HepG2 (cell line): Measurements from ENCODE around the gene TXNDC9. TPM values are rescaled to one million over a fixed set of nuclear protein-coding genes. Genes with fewer than 3 reads are reported as not detected.
A peak's percentile ranks its signal among the peaks of the same experiment; 100 is the strongest.

Source experiments
- BRCA1 ChIP-seq: sonication (generic); formaldehyde crosslinking; IDR thresholded peaks from 2 replicates; pipeline ENCODE4 v1.4.0; 2020; ENCODE audit warnings: missing genetic modification reagents
- CHCHD3 ChIP-seq: sonication (generic); formaldehyde crosslinking; IDR thresholded peaks from 2 replicates; pipeline ENCODE4 v1.8.0; 2022; ENCODE audit warnings: mild to moderate bottlenecking, missing genetic modification reagents, moderate library complexity
- FOXP1 ChIP-seq, 2 experiments: fragments of 450-650 bp in 1 of 2; IDR thresholded peaks; 2 replicates each; pipeline ENCODE4 v1.6.1; 2017 to 2018; ENCODE audit warnings: antibody characterized with exemption in 1 of 2
- PCBP1 ChIP-seq: fragments of 200-400 bp; formaldehyde crosslinking; IDR thresholded peaks from 2 replicates; pipeline ENCODE4 v1.6.1; 2017; ENCODE audit warnings: mild to moderate bottlenecking, low read depth, low read length, borderline replicate concordance
- PLRG1 ChIP-seq: fragments of 450-650 bp; conservative IDR thresholded peaks from 2 replicates; pipeline ENCODE4 v1.6.1; 2016
- POLR2AphosphoS2 ChIP-seq: IDR thresholded peaks from 2 replicates; pipeline ENCODE4 v1.6.1; 2011; ENCODE audit warnings: low read depth, low read length, improper control_type of control experiment
- STAG1 ChIP-seq: sonication (generic); formaldehyde crosslinking; IDR thresholded peaks from 2 replicates; pipeline ENCODE4 v1.4.0; 2020; ENCODE audit warnings: missing genetic modification reagents
- STAT5B ChIP-seq: sonication (generic); formaldehyde crosslinking; IDR thresholded peaks from 2 replicates; pipeline ENCODE4 v1.4.0; 2020; ENCODE audit warnings: missing genetic modification reagents
- TCF12 ChIP-seq, 2 experiments: fragments of 450-650 bp in 1 of 2; sonication (generic) in 1 of 2; formaldehyde crosslinking in 1 of 2; IDR thresholded peaks; 2 replicates each; pipeline versions ENCODE4 v1.6.1 to v1.8.0; 2017 to 2022; ENCODE audit warnings: antibody characterized with exemption in 1 of 2, mild to moderate bottlenecking in 1 of 2, missing genetic modification reagents in 1 of 2, moderate library complexity in 1 of 2
- TOE1 ChIP-seq: sonication (generic); formaldehyde crosslinking; IDR thresholded peaks from 2 replicates; pipeline ENCODE4 v1.4.0; 2020; ENCODE audit warnings: mild to moderate bottlenecking, missing genetic modification reagents
- ZBTB3 ChIP-seq: sonication (generic); formaldehyde crosslinking; IDR thresholded peaks from 2 replicates; pipeline ENCODE4 v1.4.0; 2020; ENCODE audit warnings: low read depth, mild to moderate bottlenecking, moderate library complexity, missing genetic modification reagents, borderline replicate concordance
- ZNF296 ChIP-seq: sonication (generic); formaldehyde crosslinking; conservative IDR thresholded peaks from 2 replicates; pipeline ENCODE4 v1.5.0; 2020; ENCODE audit warnings: mild to moderate bottlenecking, missing genetic modification reagents
- ZNF337 ChIP-seq: sonication (generic); formaldehyde crosslinking; IDR thresholded peaks from 2 replicates; pipeline ENCODE4 v1.5.1; 2020; ENCODE audit warnings: missing genetic modification reagents, low read depth, mild to moderate bottlenecking, borderline replicate concordance
- ZNF547 ChIP-seq: sonication (generic); formaldehyde crosslinking; IDR thresholded peaks from 2 replicates; pipeline ENCODE4 v1.5.1; 2020; ENCODE audit warnings: mild to moderate bottlenecking, missing genetic modification reagents
- ZNF562 ChIP-seq: sonication (generic); formaldehyde crosslinking; IDR thresholded peaks from 2 replicates; pipeline ENCODE4 v1.8.0; 2022; ENCODE audit warnings: missing genetic modification reagents, borderline replicate concordance
- ZNF670 ChIP-seq: sonication (generic); formaldehyde crosslinking; IDR thresholded peaks from 2 replicates; pipeline ENCODE4 v1.8.0; 2022; ENCODE audit warnings: mild to moderate bottlenecking, missing genetic modification reagents, borderline replicate concordance
- ZNF709 ChIP-seq: sonication (generic); formaldehyde crosslinking; IDR thresholded peaks from 2 replicates; pipeline ENCODE4 v1.5.0; 2020; ENCODE audit warnings: mild to moderate bottlenecking, missing genetic modification reagents
- ZNF83 ChIP-seq: sonication (generic); formaldehyde crosslinking; IDR thresholded peaks from 2 replicates; pipeline ENCODE4 v1.4.0; 2020; ENCODE audit warnings: missing genetic modification reagents, mild to moderate bottlenecking, borderline replicate concordance
- ZSCAN29 ChIP-seq: sonication (generic); formaldehyde crosslinking; conservative IDR thresholded peaks from 2 replicates; pipeline ENCODE4 v1.4.0; 2020; ENCODE audit warnings: mild to moderate bottlenecking, missing genetic modification reagents
- polyA plus RNA-seq, 8 experiments: library from polyadenylated mRNA; depleted of rRNA in 3 of 8; stranded (reverse) in 7 of 8; unstranded in 1 of 8; fragments of >200 nt; fragmentation: Illumina TruSeq in 4 of 8; extraction: Trizol in 4 of 8; gene quantifications; 2 replicates each; pipeline versions ENCODE4 v1.2.1 to v1.2.3, GENCODE V29; 2011 to 2016; ENCODE audit warnings: low read depth in 4 of 8, missing spikeins in 1 of 8, mixed read lengths in 1 of 8; ENCODE audit not compliant: insufficient read depth in 1 of 8
- total RNA-seq, 5 experiments: library from RNA; depleted of rRNA; stranded (reverse); fragments of >200 nt; fragmentation: Illumina TruSeq; extraction: Trizol; gene quantifications; 2 replicates each; pipeline ENCODE4 v1.2.3, GENCODE V29; 2016; ENCODE audit warnings: low read depth in 1 of 5
- TF ChIP-seq, protein P1 (sequence below): sonication (generic); formaldehyde crosslinking; IDR thresholded peaks from 2 replicates; pipeline ENCODE4 v1.4.0; 2020; ENCODE audit warnings: mild to moderate bottlenecking, missing genetic modification reagents
- TF ChIP-seq, protein P2 (sequence below): sonication (generic); formaldehyde crosslinking; IDR thresholded peaks from 2 replicates; pipeline ENCODE4 v1.4.0; 2020; ENCODE audit warnings: missing genetic modification reagents
- TF ChIP-seq, protein P3 (sequence below): sonication (generic); formaldehyde crosslinking; IDR thresholded peaks from 2 replicates; pipeline ENCODE4 v1.5.0; 2020; ENCODE audit warnings: missing genetic modification reagents
- TF ChIP-seq, protein P4 (sequence below): sonication (generic); formaldehyde crosslinking; IDR thresholded peaks from 2 replicates; pipeline ENCODE4 v1.5.0; 2020; ENCODE audit warnings: missing genetic modification reagents, mild to moderate bottlenecking, borderline replicate concordance

TXNDC9 gene
- total and polyA plus RNA-seq, 2 of the 13 experiments (the other 11 are each of a cell fraction or from before 2014, with no cell fraction given) = 35.2 to 94.6 TPM

DNA sequence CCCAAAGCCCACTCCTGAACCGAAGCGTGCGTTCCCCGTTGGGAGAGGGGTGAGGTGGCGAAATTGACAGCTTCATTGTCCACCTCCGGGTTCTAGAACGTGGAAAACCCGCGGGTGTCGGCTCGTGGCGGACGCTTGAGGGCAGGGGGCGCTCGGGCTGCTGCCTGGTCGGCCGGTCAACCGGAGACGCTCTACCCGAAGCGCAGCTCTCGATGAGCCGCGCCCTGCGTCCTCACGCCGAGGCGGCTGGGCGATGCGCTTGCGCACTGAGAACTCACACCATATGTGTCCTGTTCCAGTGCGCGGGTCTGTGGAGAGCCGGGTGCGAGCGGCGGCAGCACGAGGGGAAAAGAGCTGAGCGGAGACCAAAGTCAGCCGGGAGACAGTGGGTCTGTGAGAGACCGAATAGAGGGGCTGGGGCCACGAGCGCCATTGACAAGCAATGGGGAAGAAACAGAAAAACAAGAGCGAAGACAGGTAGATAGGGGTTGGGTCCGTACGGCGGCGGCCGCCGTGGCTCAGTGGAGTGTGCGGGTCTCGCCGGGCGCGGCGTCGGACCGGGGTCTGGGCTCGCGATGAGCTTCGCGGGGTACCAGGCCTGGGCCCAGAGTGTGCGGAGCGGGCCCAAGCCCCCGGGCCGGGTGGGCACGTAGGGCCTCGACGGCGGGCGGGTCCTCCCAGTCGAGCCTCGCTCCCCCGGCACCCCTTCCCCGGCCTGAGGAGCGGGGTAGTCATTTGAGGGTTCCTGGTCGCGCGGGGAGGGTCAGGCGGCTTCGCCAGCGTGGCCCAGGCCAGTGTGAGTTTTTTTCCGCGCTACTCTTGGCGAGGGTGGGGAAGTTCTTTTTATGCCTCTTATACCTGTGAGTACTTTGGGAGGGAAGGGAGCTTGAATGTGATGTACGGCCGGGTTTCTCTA, 1.2 kb upstream of the TXNDC9 start, which contains the start of gene EIF5B (continued):
- no peak for TF ChIP-seq STAT5B (CRISPR knock-in tag)
- no peak for TF ChIP-seq POLR2AphosphoS2
- TF ChIP-seq, protein P1, sequence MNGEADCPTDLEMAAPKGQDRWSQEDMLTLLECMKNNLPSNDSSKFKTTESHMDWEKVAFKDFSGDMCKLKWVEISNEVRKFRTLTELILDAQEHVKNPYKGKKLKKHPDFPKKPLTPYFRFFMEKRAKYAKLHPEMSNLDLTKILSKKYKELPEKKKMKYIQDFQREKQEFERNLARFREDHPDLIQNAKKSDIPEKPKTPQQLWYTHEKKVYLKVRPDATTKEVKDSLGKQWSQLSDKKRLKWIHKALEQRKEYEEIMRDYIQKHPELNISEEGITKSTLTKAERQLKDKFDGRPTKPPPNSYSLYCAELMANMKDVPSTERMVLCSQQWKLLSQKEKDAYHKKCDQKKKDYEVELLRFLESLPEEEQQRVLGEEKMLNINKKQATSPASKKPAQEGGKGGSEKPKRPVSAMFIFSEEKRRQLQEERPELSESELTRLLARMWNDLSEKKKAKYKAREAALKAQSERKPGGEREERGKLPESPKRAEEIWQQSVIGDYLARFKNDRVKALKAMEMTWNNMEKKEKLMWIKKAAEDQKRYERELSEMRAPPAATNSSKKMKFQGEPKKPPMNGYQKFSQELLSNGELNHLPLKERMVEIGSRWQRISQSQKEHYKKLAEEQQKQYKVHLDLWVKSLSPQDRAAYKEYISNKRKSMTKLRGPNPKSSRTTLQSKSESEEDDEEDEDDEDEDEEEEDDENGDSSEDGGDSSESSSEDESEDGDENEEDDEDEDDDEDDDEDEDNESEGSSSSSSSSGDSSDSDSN (CRISPR knock-in tag) = peak; percentile 88
- peak; percentile 54 for TF ChIP-seq STAG1
- TF ChIP-seq ZBTB3 (CRISPR knock-in tag) = peak; percentile 58; the same call in 1 of the 2 replicates
- no peak; the same call in 1 of the 2 replicates for TF ChIP-seq ZNF296 (CRISPR knock-in tag)
- peak; percentile 9; the same call in 1 of the 2 replicates for TF ChIP-seq ZNF670
- peak; percentile 85; the same call in 1 of the 2 replicates for TF ChIP-seq ZSCAN29 (CRISPR knock-in tag)
- TF ChIP-seq TCF12 (IDR thresholded peaks at IDR 0.05) = no peak
- peak; percentile 84; the same call in 1 of the 2 replicates for TF ChIP-seq TCF12 (CRISPR knock-in tag; IDR thresholded peaks at IDR 0.05)
- peak; percentile 81 for TF ChIP-seq ZNF709
- TF ChIP-seq CHCHD3 (CRISPR knock-in tag) = peak; percentile 79; the same call in 1 of the 2 replicates
- TF ChIP-seq, protein P2, sequence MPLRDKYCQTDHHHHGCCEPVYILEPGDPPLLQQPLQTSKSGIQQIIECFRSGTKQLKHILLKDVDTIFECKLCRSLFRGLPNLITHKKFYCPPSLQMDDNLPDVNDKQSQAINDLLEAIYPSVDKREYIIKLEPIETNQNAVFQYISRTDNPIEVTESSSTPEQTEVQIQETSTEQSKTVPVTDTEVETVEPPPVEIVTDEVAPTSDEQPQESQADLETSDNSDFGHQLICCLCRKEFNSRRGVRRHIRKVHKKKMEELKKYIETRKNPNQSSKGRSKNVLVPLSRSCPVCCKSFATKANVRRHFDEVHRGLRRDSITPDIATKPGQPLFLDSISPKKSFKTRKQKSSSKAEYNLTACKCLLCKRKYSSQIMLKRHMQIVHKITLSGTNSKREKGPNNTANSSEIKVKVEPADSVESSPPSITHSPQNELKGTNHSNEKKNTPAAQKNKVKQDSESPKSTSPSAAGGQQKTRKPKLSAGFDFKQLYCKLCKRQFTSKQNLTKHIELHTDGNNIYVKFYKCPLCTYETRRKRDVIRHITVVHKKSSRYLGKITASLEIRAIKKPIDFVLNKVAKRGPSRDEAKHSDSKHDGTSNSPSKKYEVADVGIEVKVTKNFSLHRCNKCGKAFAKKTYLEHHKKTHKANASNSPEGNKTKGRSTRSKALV (CRISPR knock-in tag) = peak; percentile 77; the same call in 1 of the 2 replicates
- TF ChIP-seq, protein P3, sequence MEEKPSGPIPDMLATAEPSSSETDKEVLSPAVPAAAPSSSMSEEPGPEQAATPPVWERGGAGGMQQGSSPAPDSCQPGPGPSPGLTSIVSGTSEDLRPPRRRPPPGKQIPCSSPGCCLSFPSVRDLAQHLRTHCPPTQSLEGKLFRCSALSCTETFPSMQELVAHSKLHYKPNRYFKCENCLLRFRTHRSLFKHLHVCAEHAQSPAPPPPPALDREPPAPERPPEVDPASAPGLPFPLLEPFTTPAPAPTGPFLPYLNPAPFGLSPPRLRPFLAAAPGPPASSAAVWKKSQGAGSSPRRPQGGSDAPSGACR (CRISPR knock-in tag) = peak; percentile 96; the same call in 1 of the 2 replicates
- TF ChIP-seq PCBP1 = no peak
- TF ChIP-seq FOXP1 (IDR thresholded peaks at IDR 0.05) = no peak
- TF ChIP-seq FOXP1 (CRISPR knock-in tag; IDR thresholded peaks at IDR 0.05) = peak; percentile 32; the same call in 1 of the 2 replicates
- TF ChIP-seq TOE1 (CRISPR knock-in tag) = peak; percentile 26; the same call in 1 of the 2 replicates
- peak; percentile 55; the same call in 1 of the 2 replicates for TF ChIP-seq ZNF547 (CRISPR knock-in tag)
- no peak for TF ChIP-seq ZNF83 (CRISPR knock-in tag)
- TF ChIP-seq ZNF337 (CRISPR knock-in tag) = peak; percentile 57; the same call in 1 of the 2 replicates
- TF ChIP-seq BRCA1 (CRISPR knock-in tag) = peak; percentile 90
- no peak for TF ChIP-seq ZNF562
- TF ChIP-seq PLRG1 = no peak
- TF ChIP-seq, protein P4, sequence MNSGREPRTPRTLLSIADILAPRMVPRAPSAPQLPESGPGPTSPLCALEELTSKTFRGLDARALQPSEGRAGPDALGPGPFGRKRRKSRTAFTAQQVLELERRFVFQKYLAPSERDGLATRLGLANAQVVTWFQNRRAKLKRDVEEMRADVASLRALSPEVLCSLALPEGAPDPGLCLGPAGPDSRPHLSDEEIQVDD (CRISPR knock-in tag) = no peak
